OCI-LY7 (cell line): Measurements from ENCODE around the gene NRXN2. TPM values are rescaled to one million over a fixed set of nuclear protein-coding genes. Genes with fewer than 3 reads are reported as not detected.

Source experiments
- BruUV-seq: library from RNA; stranded (reverse); fragments of 400-500 nt; replicated peaks from 2 replicates; lab custom pipeline; 2021; lab: Mats Ljungman, UMichigan
- CTCF ChIA-PET: fragments of 300-600 bp; sonication (Branson Sonifier 250); formaldehyde crosslinking; loops from one replicate; lab custom pipeline; 2022; ENCODE audit warnings: antibody characterized with exemption; ENCODE audit not compliant: unreplicated experiment; lab: Charles Lee
- POLR2A ChIA-PET: fragments of 300-600 bp; sonication (Branson Sonifier 250); formaldehyde crosslinking; loops from one replicate; lab custom pipeline; 2022; ENCODE audit warnings: antibody characterized with exemption; lab: Charles Lee
- DNase-seq: peaks from one replicate; pipeline ENCODE4 v3.0.0-alpha.2; 2015; ENCODE audit warnings: low spot score
- H2AFZ ChIP-seq: fragments of 200-600 bp; sonication (generic), shearing (Covaris generic); 2 replicates; pipeline ENCODE4 v1.6.1; 2014; ENCODE audit warnings: mild to moderate bottlenecking, antibody characterized with exemption, low read length, moderate library complexity
- H3K27ac ChIP-seq: fragments of 200-600 bp; sonication (generic); 2 replicates; pipeline ENCODE4 v1.5.1; 2014; ENCODE audit warnings: mixed run types, low read depth, mild to moderate bottlenecking, moderate library complexity, low read length, inconsistent platforms; ENCODE audit not compliant: poor library complexity, severe bottlenecking
- H3K36me3 ChIP-seq: fragments of 200-600 bp; sonication (generic); 2 replicates; pipeline ENCODE4 v1.6.1; 2014; ENCODE audit warnings: mild to moderate bottlenecking, antibody characterized with exemption, low read length, moderate library complexity, mixed read lengths; ENCODE audit not compliant: insufficient read depth
- H3K4me1 ChIP-seq: fragments of 200-600 bp; sonication (generic); 2 replicates; pipeline ENCODE4 v1.5.1; 2014; ENCODE audit warnings: mild to moderate bottlenecking, low read length; ENCODE audit not compliant: insufficient read depth, poor library complexity, severe bottlenecking
- H3K4me2 ChIP-seq: fragments of 200-600 bp; sonication (generic); 2 replicates; pipeline ENCODE4 v1.6.1; 2014; ENCODE audit warnings: mild to moderate bottlenecking, low read length
- H3K4me3 ChIP-seq: fragments of 200-600 bp; sonication (generic); 2 replicates; pipeline ENCODE4 v1.5.1; 2014; ENCODE audit warnings: mild to moderate bottlenecking, low read depth, low read length; ENCODE audit not compliant: poor library complexity, severe bottlenecking
- H3K79me2 ChIP-seq: fragments of 200-600 bp; sonication (generic); 2 replicates; pipeline ENCODE4 v1.6.1; 2016; ENCODE audit warnings: low read depth, mild to moderate bottlenecking, low read length, moderate library complexity, mixed read lengths; ENCODE audit not compliant: insufficient read depth
- H3K9me2 ChIP-seq: fragments of 200-600 bp; sonication (generic); 2 replicates; pipeline ENCODE4 v1.6.1; 2016; ENCODE audit warnings: mild to moderate bottlenecking, low read length, mixed read lengths; ENCODE audit not compliant: insufficient read depth
- H3K9me3 ChIP-seq: fragments of 200-600 bp; sonication (generic); 2 replicates; pipeline ENCODE4 v1.6.1; 2014; ENCODE audit warnings: mild to moderate bottlenecking, mixed run types, low read length, mixed read lengths
- H4K20me1 ChIP-seq: fragments of 200-600 bp; sonication (generic); 2 replicates; pipeline ENCODE4 v1.6.1; 2014; ENCODE audit warnings: mild to moderate bottlenecking, antibody characterized with exemption, low read length, moderate library complexity, mixed read lengths; ENCODE audit not compliant: insufficient read depth
- CTCF ChIP-seq: fragments of 200-600 bp; sonication (generic); conservative IDR thresholded peaks from 2 replicates; pipeline ENCODE4 v1.5.1; 2014; ENCODE audit warnings: mild to moderate bottlenecking, antibody characterized with exemption, low read length, moderate library complexity, mixed read lengths
- EZH2phosphoT487 ChIP-seq: fragments of 200-600 bp; sonication (generic); IDR thresholded peaks from 2 replicates; pipeline ENCODE4 v1.6.1; 2018; ENCODE audit warnings: low read depth, borderline replicate concordance, mild to moderate bottlenecking, mixed run types, antibody characterized with exemption, low read length, moderate library complexity, mixed read lengths
- intact Hi-C: fragments of 100-400 bp; cut with micrococcal nuclease; formaldehyde crosslinking; loops from one replicate; pipeline ENCODE4 v1.10.0; 2022; ENCODE audit not compliant: unreplicated experiment
- total RNA-seq, 2 experiments: library from RNA; depleted of rRNA in 1 of 2; stranded (reverse); fragments of >200 nt in 1 of 2; shearing (Covaris generic) in 1 of 2; gene quantifications; 2 replicates each; pipeline ENCODE4 v1.2.3, GENCODE V29; 2014 to 2022

NRXN2 gene
- total RNA-seq, 2 experiments from 2014 or later, result 2.4 to 3.3 TPM

- Histone ChIP-seq H3K4me1 (peaks cover 18% of the 10 kb centered on the region), H3K36me3 (no peaks in the 10 kb centered on the region), H3K9me3 (no peaks in the 10 kb centered on the region), H3K27ac (no peak overlapping the region), H3K9me2 (no peaks in the 10 kb centered on the region), H2AFZ (no peak overlapping the region), H3K4me3 (no peak overlapping the region), H4K20me1 (no peaks in the 10 kb centered on the region), H3K79me2 (no peaks in the 10 kb centered on the region), H3K4me2 (no peak overlapping the region)
- ChIA-PET POLR2A (no interaction called here), CTCF (no interaction called here)
- no TSS peak for BruUV-seq
- intact Hi-C loops, result no loop called here
- TF ChIP-seq EZH2phosphoT487 (no peak), CTCF (no peak)
- no peak for DNase-seq
Observed at GRCh38 chr11:64633555-64634159, 89.3 kb downstream of the NRXN2 start.

DNA sequence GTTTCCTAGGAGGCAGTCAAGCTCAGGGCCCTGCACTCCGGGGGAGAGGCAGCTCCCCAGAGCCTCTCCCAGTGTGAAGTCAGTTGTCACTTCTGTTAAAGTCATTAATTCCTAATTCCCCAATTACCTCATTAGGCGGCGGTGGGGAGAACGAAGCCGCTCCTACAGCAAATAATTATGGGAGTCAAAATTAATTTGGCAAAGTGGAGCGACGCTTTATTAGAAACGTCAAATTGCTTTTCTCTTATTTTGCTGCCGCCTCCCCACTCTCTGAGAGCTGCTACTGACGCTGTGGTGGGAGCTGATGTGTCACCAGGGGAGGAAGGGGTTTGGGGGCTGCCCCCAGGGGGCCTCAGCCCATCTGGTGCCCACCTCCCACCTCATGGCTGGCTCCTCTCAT is 90.3 kb downstream of the NRXN2 start:
- no peaks in the 10 kb centered on the region for H4K20me1 ChIP-seq
- H2AFZ ChIP-seq, result no peak overlapping the region
- H3K9me2 ChIP-seq, result no peaks in the 10 kb centered on the region
- TF ChIP-seq CTCF (no peak), EZH2phosphoT487 (no peak)
- no peaks in the 10 kb centered on the region for H3K79me2 ChIP-seq
- no peaks in the 10 kb centered on the region for H3K36me3 ChIP-seq
- CTCF ChIA-PET, result no interaction called here
- no TSS peak for BruUV-seq
- H3K4me3 ChIP-seq, result no peak overlapping the region
- no peaks in the 10 kb centered on the region for H3K9me3 ChIP-seq
- no peak overlapping the region for H3K27ac ChIP-seq
- H3K4me2 ChIP-seq, result no peak overlapping the region
- intact Hi-C loops, result no loop called here
- peaks cover 13% of the 10 kb centered on the region for H3K4me1 ChIP-seq
- no peak for DNase-seq
- POLR2A ChIA-PET, result no interaction called here

GRCh38 chr11:64632237-64632636 is 90.8 kb downstream of the NRXN2 start:
- no peak for TF ChIP-seq EZH2phosphoT487
- TF ChIP-seq CTCF, result no peak
- H3K79me2 ChIP-seq, result no peaks in the 10 kb centered on the region
- H3K36me3 ChIP-seq, result no peaks in the 10 kb centered on the region
- H2AFZ ChIP-seq, result no peak overlapping the region; the same call in 1 of the 2 replicates
- ChIA-PET POLR2A (no interaction called here), CTCF (no interaction called here)
- no peaks in the 10 kb centered on the region for H3K9me2 ChIP-seq
- no peaks in the 10 kb centered on the region for H4K20me1 ChIP-seq
- DNase-seq, result no peak
- BruUV-seq, result no TSS peak
- H3K9me3 ChIP-seq, result no peaks in the 10 kb centered on the region
- H3K4me1 ChIP-seq, result peaks cover 17% of the 10 kb centered on the region
- intact Hi-C loops, result no loop called here
- H3K4me2 ChIP-seq, result no peak overlapping the region
- no peak overlapping the region for H3K4me3 ChIP-seq
- no peak overlapping the region for H3K27ac ChIP-seq
